Measurements from ENCODE around the gene EFCC1.

DNA sequence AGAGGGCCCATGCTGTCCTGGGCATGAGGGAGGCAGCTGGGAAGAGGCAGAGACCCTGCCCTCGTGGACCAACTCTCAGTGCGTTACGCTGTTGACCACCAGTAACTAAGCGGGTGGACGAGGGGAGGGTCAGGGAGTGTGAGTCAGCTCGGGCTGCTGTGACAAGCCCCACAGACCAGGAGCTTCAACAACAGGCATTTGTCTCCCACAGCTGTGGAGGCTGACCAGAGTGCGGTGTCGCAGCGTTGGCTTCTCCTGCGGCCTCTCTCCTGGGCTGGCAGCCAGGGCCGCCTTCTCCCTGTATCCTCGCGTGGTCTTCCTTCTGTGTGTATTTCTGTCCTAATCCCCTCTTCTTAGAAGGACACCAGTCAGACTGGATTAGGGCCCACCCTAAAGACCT is 13.0 kb downstream of the EFCC1 start:
- no peak for TF ChIP-seq CTCF (IDR thresholded peaks at IDR 0.05; ENCODE audit: low read depth, low read length, poor library complexity, severe bottlenecking)
- TF ChIP-seq EZH2phosphoT487 (IDR thresholded peaks at IDR 0.05; ENCODE audit: borderline replicate concordance, low read length), result no peak
